HG03060 (cell line): Measurements from ENCODE around the gene RAI14.

Experiments
- ATAC-seq: cut with Tn5 transposase; IDR thresholded peaks from one replicate; pipeline ENCODE4 v1.9.1; 2021; ENCODE audit warnings: low read depth, moderate number of reproducible peaks; ENCODE audit not compliant: unreplicated experiment

Gene RAI14

DNA sequence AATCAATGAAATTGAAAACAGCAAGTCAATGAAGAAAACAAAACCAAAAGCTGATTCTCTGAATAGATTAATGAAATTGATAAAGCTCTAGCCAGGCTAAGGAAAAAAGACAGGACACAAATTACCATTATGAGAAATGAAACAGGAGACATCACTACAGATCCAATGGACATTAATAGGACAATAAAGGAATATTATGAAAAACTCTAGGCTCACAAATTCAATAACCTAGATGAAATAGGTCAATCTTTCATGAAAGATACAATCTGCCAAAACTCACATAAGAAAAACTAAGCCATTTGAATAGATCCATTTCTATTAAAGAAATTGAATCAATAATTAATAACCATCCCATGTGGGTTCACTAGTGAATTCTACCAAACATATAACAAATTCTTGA lies 220.1 kb downstream of the RAI14 start:
- no peak for ATAC-seq

DNA sequence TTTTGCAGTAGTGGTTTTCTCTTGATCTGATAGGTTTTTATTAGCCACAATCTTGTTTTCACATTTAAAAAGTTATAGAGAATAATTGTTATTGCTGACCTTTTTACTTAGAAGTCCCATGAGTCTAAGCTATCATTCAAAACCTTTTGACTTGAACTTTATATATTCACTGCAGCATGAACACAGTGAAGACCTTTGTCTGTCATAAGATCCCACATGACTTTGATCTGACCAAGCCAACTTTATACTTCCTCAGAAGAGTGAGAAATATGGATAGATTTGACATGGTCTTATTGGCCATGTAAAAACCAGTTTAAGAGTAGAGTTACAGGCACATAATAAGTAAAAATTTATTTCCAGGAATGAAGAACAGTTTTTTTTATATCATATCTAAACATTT lies 225.1 kb downstream of the RAI14 start:
- no peak for ATAC-seq
